ENCODE data around the gene PDCD4.

The PDCD4 gene

GRCh38 chr10:110919971-110920881, 48.5 kb downstream of the PDCD4 start:
- DNase-seq (ENCODE audit: low spot score) = peak; percentile 47

GRCh38 chr10:110923856-110924493, 52.2 kb downstream of the PDCD4 start:
- peak; percentile 46 for DNase-seq (ENCODE audit: low spot score)

GRCh38 chr10:110927461-110927860, 55.7 kb downstream of the PDCD4 start:
- no peak for DNase-seq (ENCODE audit: low spot score)

- DNase-seq (ENCODE audit: low spot score) = no peak
These were observed 60.1 kb downstream of the PDCD4 start for GRCh38 chr10:110931769-110932381.

- peak; percentile 37 for DNase-seq (ENCODE audit: low spot score)
These were observed 60.9 kb downstream of the PDCD4 start for GRCh38 chr10:110932505-110933180.

GRCh38 chr10:110936757-110937156, 65.0 kb downstream of the PDCD4 start:
- DNase-seq (ENCODE audit: low spot score) = no peak

- DNase-seq (ENCODE audit: low spot score) = no peak
These were observed 67.7 kb downstream of the PDCD4 start for GRCh38 chr10:110939419-110939818.

- DNase-seq (ENCODE audit: low spot score) = no peak
These were observed 73.2 kb downstream of the PDCD4 start for GRCh38 chr10:110944792-110945396.

GRCh38 chr10:110946496-110946895, 74.8 kb downstream of the PDCD4 start:
- DNase-seq (ENCODE audit: low spot score) = no peak

- DNase-seq (ENCODE audit: low spot score) = no peak
These were observed 75.4 kb downstream of the PDCD4 start for GRCh38 chr10:110947061-110947595.
